Fibroblast of lung (primary cell): ENCODE measurements around the gene DCST2.
A peak's percentile ranks its signal among the peaks of the same experiment; 100 is the strongest.

Source experiments
- EZH2 ChIP-seq: IDR thresholded peaks from 2 replicates; pipeline ENCODE4 v1.5.1; 2012; ENCODE audit warnings: low read length, control low read depth, mild to moderate bottlenecking; ENCODE audit errors: missing control alignments
- TF ChIP-seq, protein P1 (sequence below), 2 donors: IDR thresholded peaks in 1 of 2; conservative IDR thresholded peaks in 1 of 2; 1 replicate in 1 of 2; 2 replicates in 1 of 2; pipeline ENCODE4 v1.5.1; 2011 to 2012; ENCODE audit warnings: low read length in 2 of 2, control low read depth in 1 of 2, inconsistent platforms in 1 of 2, low read depth in 1 of 2, mild to moderate bottlenecking in 1 of 2

DNA sequence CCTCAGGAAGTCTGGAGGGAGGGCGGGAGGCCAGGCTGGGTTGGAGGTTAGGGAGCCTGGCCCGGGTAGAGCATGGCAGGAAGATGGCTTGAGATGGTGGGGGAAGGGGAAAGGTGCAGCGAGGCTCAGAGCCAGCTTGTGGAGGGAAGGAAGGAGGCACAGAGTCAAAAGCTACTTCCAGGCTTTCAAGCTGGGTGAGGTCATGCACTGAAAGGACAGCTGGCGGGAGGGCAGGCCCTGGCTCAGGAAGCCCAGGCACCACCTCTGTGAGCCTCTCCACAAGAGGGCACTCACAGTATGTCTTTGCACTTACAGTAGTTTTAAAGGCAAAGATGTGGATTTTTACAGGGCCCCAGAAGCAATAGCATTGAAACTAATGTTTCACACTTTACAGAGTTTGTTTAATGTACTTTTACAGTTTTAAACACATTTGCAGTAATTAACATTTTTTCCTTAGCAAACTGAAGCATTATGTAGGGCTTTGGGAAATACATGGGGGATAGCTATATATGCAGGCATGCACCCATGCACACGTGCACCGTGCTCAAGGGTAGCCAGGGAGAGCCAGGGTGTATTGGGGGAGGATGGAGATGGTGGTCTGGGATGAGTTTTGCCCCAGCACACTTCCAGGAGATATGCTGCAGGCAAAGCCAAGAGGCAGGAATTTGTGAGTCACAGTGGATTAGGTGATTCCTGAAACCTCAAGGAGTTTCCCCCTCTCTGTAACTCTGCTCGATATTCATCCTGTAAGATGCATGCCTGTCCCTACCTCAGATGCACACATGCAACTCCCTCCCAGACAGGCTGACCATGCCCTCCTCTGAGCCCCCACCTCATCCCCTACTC, 11.5 kb upstream of the DCST2 start:
- TF ChIP-seq, protein P1, sequence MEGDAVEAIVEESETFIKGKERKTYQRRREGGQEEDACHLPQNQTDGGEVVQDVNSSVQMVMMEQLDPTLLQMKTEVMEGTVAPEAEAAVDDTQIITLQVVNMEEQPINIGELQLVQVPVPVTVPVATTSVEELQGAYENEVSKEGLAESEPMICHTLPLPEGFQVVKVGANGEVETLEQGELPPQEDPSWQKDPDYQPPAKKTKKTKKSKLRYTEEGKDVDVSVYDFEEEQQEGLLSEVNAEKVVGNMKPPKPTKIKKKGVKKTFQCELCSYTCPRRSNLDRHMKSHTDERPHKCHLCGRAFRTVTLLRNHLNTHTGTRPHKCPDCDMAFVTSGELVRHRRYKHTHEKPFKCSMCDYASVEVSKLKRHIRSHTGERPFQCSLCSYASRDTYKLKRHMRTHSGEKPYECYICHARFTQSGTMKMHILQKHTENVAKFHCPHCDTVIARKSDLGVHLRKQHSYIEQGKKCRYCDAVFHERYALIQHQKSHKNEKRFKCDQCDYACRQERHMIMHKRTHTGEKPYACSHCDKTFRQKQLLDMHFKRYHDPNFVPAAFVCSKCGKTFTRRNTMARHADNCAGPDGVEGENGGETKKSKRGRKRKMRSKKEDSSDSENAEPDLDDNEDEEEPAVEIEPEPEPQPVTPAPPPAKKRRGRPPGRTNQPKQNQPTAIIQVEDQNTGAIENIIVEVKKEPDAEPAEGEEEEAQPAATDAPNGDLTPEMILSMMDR (conservative IDR thresholded peaks at IDR 0.05 in 1 of 2, IDR thresholded peaks at IDR 0.05 in 1 of 2; ENCODE audit: low read depth in 1 of 2, low read length in 2 of 2) = peak; percentile 68 to 87
- no peak for TF ChIP-seq EZH2
